IPS-18c (cell line): ENCODE results near the gene GDPD4.

Experiments
- H3K4me3 ChIP-seq: 2 replicates; pipeline ENCODE4 v1.7.0; 2013; ENCODE audit warnings: low read depth, mild to moderate bottlenecking, low read length, moderate library complexity; ENCODE audit not compliant: insufficient read depth
- H3K9me3 ChIP-seq: one replicate; pipeline ENCODE4 v1.6.1; 2013; ENCODE audit warnings: mild to moderate bottlenecking, low read length, moderate library complexity; ENCODE audit not compliant: control insufficient read depth, insufficient read depth

The GDPD4 gene

GRCh38 chr11:77201991-77202841, 99.3 kb downstream of the GDPD4 start:
- Histone ChIP-seq H3K9me3 (no peaks in the 10 kb centered on the region), H3K4me3 (no peak overlapping the region)

DNA sequence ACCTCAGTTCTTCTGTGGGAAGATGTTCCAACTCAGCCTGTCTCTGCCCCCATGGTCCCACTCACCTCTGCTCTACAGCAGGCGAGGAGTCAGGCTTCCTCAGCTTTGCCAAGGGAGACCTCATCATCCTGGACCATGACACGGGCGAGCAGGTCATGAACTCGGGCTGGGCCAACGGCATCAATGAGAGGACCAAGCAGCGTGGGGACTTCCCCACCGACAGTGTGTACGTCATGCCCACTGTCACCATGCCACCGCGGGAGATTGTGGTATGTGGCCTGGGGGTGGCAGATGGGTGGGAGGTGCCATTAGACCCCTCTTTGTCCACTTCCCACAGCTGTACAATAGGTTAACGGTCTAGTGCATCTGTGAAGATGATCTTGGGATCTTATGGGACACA, 100.1 kb downstream of the GDPD4 start:
- H3K9me3 ChIP-seq: no peaks in the 10 kb centered on the region
- no peak overlapping the region for H3K4me3 ChIP-seq

GRCh38 chr11:77200351-77201268, 100.9 kb downstream of the GDPD4 start:
- H3K4me3 ChIP-seq: no peak overlapping the region

GRCh38 chr11:77199137-77199745, 102.2 kb downstream of the GDPD4 start:
- Histone ChIP-seq H3K9me3 (no peaks in the 10 kb centered on the region), H3K4me3 (no peak overlapping the region)

More at GRCh38 chr11:77200351-77201268, 100.9 kb downstream of the GDPD4 start:
- H3K9me3 ChIP-seq: no peaks in the 10 kb centered on the region

DNA sequence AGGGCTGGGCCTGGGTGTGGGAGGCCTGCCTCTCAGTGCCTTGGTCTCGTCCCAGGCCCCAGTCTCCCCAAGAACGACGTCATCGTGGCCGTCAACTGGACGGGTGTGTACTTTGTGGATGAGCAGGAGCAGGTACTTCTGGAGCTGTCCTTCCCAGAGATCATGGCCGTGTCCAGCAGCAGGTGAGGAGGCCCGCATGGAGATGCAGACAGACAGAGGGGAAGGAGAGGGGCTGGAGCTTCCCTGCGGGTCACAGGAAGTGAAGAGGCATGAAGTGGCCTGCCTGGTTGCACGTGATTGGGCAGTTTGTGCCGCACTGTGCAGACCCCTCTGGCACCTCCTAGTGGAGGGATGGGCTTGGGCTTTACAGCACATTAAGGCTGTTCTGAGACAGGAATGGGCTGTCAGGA, 103.0 kb downstream of the GDPD4 start:
- Histone ChIP-seq H3K9me3 (no peaks in the 10 kb centered on the region), H3K4me3 (no peak overlapping the region)

GRCh38 chr11:77197626-77198320, 103.7 kb downstream of the GDPD4 start:
- Histone ChIP-seq H3K9me3 (no peaks in the 10 kb centered on the region), H3K4me3 (no peak overlapping the region)

DNA sequence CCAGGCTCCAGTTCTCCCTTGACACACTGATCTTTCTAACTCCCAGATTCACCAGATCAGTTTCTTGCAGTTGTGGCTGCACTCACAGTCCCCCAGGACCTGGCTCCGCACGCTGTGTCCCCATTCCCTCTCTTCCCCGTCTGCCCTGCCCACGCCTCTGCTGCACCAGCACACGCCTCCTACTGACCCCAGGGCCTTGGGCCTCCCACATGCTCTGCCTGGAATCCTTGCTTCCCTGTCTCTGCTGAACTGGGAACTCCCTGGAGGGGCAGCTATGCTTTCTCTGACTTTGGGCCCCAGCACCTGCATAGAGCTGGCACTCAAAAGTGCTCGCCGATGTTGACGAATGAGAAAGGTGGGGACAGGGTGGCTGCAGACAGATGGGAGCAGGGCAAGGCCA, 104.5 kb downstream of the GDPD4 start:
- Histone ChIP-seq H3K9me3 (no peaks in the 10 kb centered on the region), H3K4me3 (no peak overlapping the region)

DNA sequence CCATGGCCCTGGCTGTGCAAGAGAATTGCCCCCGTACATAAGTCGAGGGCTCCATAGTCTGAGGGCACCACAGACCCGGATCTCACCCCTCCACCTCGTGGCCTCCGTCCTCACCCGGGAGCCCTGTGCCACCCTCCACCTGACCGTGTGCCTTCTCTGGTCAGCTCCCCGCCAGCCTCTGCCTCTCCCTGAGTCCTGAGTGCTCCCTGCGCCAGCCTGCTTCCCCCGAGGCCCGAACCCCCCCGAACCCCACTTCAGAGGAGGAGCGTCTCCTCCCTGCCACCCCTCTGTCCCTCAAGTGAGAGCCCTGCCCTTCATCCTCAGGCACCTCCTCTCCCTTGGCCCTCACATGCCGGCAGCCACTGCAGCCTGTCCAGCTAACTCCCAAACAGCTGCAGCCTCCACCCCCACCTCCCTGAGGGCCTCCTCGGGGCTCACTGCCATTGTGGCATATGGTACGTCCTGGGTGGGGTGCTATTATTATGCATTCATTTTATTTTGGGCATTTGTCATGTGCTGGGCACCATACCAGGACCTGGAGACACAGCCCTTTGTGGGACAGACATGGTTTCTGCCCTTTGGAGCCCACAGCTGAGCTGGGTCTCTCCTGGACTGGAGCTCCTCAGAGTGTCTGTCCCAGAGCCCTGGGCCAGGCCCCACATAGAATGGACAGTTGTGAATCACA, 106.3 kb downstream of the GDPD4 start:
- no peaks in the 10 kb centered on the region for H3K9me3 ChIP-seq
- H3K4me3 ChIP-seq: no peak overlapping the region

DNA sequence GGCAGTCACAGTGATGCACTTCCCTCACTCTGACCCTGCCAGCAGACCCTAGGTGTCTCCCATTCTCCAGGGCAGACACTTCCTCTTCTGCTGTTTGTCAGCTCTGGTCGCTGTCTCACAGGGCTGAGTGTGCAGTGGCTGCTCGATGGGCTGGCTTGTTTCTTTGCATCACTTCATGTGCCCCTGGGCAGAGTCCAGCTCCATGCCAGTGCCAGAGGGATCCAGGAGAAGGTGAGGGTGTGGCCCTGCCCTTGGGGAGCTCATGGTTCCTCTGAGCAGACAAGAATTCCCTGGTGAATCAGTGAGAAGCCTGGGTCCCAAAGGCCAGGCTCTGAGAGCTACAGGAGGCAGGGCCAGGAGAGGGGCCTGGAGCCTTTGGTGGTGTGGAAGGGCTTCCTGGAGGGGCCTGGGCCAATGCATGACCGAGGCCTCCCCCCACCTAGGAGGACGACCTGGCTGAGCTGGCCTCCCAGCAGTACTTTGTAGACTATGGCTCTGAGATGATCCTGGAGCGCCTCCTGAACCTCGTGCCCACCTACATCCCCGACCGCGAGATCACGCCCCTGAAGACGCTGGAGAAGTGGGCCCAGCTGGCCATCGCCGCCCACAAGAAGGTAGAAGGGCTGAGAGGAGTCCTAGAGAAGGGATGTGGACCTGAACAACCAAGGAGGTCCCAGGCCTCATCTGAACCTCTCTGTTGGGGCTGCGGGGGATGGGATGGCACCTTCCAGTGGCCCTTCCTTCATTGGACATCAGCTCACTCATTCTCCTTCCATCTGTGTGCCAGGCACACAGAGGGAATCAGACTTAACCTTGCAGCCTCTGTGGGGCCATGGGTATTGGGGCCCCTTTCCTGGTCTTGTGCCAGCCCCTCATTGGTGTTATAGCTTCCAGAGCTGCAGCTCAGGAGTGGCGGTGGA, 107.3 kb downstream of the GDPD4 start:
- H3K4me3 ChIP-seq: no peak overlapping the region
- H3K9me3 ChIP-seq: no peaks in the 10 kb centered on the region

DNA sequence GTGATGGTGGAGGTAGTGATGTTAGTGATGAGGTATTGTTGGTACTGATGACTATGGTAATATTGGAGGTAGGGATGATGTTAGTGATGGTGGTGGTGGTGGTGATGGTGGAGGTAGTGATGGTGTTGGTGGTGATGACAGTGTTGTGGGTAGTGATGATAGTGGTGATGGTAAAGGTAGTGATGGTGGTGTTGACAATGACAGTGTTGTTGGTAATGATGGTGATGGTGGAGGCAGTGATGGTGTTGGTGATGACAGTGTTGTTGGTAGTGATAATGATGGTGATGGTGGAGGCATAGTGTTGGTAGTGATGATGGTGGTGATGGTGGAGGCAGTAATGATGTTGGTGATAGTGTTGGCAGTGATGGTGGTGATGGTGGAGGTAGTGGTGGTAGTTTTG, 108.3 kb downstream of the GDPD4 start:
- H3K9me3 ChIP-seq: no peaks in the 10 kb centered on the region
- no peak overlapping the region for H3K4me3 ChIP-seq

DNA sequence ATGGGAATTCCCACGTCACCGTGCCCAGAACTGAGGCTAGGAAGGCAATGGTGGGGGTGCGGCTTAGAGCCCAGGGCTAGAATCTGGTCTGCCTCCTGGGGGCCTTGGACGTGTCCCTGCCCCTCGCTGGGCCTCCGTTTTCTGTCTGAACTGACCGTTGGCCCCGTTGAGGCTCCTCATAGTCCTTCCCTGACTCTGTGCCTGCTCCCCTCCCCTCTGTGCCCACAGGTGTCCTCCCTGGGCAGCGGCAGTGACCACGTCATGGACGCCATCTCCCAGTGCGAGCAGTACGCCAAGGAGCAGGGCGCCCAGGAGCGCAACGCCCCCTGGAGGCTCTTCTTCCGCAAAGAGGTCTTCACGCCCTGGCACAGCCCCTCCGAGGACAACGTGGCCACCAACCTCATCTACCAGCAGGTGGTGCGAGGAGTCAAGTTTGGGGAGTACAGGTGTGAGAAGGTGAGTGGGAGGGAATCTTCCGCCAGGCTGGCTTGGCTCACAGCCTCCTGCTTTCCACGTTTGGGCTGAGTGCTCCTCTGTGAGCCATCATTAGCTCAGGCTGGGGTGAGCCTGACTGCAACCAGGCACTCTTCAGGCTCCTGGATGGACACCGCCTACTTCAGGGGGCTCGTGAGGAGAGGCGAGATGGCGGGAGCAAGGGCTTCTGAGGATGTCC, 109.5 kb downstream of the GDPD4 start:
- no peaks in the 10 kb centered on the region for H3K9me3 ChIP-seq
- H3K4me3 ChIP-seq: no peak overlapping the region

DNA sequence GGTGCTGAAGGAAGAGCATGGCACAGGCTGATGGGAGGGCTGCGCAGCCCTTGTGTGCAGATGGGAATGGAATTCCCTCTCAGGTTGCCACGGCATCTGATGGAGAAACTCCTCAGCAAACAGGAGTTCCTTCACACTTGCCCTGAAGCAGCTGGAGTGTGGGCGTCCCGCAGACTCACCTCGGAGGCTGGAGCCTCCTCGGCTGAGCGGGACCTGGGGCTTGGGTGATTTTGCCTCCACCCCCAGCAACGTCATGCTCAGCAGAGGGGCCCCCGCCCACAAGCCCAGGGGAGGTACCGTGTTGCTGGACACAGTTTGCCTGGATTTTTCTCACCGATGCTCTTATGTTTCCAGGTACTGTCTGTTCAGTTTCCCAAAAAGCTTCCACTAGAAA, 110.1 kb downstream of the GDPD4 start:
- Histone ChIP-seq H3K4me3 (no peak overlapping the region), H3K9me3 (no peaks in the 10 kb centered on the region)

- H3K9me3 ChIP-seq: no peaks in the 10 kb centered on the region
- no peak overlapping the region for H3K4me3 ChIP-seq
Observed at GRCh38 chr11:77190331-77191075, 111.0 kb downstream of the GDPD4 start.

GRCh38 chr11:77189588-77190210, 111.8 kb downstream of the GDPD4 start:
- no peak overlapping the region for H3K4me3 ChIP-seq
- H3K9me3 ChIP-seq: no peaks in the 10 kb centered on the region
